COLO668 (cell line): ENCODE measurements around the gene ZCCHC3.

Source experiments
- DNase-seq: peaks from one replicate; lab custom pipeline; 2025; ENCODE audit not compliant: unreplicated experiment; lab: John Stamatoyannopoulos, UW

ZCCHC3 gene

DNA sequence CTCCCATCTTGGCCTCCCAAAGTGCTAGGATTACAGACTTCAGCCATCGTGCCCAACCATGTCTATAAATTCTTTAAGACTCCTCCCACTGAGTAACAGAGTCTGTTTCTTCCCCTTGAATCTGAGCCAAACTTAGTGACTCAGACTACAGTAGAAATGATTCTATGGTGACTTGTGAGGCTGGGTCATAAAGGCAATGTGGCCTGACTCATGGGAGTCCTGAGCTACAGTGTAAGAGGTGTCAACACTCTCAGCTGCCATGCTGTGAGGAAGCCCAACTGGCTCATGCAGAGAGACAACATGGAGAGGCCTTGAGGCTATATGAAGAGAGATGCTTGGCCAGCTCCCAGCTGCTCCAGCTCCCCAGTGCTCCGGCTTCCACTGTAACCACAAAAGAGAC is 44.3 kb downstream of the ZCCHC3 start:
- DNase-seq: no peak

DNA sequence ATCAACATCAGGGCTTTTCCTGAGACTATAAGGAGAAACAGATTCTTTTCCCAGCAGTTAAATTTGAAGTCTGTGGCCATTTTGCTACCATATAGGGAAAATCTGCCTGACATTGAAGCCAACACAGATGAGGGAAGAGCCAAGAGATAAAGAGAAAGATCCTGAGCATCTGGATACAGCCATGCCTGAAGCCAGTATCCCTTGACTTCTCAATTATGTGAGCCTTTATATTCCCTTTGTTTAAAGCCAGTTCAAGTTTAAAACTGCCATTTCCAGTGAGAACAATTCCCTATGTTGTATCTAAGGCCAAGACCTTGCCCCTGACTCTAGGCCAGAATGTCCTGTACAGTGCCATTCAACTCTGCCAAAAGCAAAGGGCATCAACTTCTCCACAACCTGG is 45.7 kb downstream of the ZCCHC3 start:
- DNase-seq: no peak

DNA sequence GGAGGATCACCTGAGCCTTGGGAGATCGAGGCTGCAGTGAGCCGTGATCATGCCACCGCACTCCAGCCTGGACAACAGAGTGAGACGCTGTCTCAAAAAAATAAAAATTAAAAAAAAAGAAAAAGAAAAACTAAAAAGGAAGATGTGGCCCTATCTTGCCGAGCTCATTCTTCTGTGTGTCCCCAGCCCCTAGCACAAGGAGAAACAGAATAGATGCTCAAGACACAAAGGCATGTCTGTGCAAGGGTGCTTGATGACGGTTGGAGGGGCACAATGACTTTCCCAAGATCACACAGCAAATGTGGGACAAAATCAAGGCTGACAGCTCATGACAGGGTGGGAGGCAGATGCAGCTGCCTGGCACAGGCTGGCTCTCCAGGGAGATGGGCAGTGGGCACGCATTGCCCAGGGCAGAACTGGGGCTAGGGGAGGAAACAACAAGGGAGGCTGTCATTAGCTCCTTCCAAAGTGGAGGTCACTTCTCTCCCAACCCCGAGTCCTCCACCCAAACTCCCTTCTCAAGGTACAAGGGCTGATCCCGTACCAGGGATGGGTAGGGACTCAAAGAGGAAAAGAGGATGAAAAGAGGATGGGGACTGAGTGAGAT is 48.8 kb downstream of the ZCCHC3 start:
- DNase-seq: no peak

DNA sequence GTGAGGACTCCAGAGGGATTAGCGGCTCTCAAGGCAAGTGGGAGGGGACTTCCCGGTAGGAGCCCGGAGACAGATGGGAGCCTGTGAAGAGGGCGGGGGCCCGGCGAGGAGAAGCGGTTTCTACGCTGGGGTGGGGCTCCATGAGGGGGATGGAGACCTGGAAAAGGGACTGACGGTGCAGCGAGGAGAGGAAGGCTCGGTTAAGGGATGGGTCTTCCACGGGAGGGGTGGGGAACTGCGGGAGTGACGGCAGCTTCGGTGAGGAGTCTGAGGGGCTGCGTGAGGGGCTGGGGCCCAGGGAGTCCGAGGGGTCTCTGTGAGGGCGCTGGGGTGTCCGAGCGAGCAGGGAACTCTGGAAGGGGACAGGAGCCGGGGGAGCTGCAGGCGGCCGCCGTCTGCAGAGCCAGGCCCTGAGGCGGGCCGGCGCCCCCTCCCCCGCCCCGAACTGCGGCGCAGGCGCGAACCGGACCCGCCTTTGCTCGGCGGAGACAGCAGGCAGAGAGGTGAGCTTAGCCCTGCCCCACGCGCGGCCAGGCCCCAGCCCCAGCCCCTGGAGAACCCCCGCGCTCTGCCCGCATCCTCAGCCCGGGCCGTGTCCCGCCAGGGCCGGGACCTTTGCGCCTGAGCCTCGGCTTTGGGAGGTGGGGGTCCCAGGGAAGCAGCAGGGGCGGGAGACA is 49.4 kb downstream of the ZCCHC3 start, which contains the start of gene NRSN2:
Gene NRSN2 (plus strand): TSS at position 472 of the 677 bp plus-strand sequence. CDS start 2,533 bp downstream, outside the sequence.
- DNase-seq: peak; percentile 79

DNA sequence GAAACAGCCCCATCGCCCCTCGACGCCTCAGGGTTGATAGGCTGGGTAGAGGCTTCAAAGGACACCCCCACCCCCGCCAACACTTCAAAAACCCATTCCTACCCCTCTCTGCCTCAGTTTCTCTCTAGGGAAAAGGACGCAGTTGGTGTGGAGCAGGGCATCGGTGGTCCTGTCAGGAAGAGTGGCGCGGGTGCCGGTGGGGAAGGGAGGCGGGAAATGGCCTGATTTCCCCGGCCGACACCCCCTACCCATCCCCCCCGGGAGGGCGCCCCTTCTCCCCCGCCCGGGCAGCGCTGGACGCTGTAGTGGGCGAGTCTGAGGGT is 49.9 kb downstream of the ZCCHC3 start:
- DNase-seq: no peak

DNA sequence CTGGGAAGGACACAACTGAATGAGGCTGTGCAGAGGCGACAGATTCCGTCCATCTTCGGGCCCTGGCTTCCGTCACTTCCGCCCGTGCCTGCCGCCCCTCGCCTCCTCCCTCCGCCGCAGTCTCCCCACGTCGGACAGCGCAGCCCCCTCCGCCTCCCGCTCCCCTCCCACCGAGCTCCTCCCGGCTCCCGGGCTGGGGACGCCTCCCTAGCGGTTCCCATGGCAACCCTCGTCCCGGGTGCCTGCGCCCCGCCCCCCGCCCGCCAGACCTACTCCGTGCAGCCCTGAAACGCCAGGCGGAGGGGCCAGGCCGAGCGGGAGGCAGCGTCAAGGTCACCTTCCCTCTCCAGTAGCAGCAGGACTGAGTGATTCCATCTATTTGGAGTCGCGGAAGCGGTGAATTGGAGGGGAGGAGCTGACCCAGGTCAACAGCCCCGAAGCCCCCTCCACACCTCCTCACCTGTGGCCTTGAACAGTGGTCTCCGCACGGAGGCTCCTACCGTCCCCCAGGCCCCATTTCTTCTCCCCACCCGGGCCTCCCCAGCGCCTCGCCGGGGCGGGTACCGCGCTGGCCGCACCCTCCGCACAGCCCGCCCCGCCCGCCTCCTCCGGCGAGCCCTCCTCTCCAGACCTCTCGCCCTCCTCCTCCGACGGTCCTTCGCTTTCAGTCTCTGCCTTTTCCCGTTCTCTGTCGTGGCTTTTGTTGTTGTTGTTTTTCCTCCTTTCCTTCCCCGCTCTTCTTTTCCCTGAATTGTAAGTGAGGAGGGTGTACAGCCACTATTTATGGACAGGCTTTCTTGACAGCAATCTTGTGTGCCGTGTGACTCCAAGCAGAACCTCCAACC is 50.5 kb downstream of the ZCCHC3 start:
- peak; percentile 94 for DNase-seq

DNA sequence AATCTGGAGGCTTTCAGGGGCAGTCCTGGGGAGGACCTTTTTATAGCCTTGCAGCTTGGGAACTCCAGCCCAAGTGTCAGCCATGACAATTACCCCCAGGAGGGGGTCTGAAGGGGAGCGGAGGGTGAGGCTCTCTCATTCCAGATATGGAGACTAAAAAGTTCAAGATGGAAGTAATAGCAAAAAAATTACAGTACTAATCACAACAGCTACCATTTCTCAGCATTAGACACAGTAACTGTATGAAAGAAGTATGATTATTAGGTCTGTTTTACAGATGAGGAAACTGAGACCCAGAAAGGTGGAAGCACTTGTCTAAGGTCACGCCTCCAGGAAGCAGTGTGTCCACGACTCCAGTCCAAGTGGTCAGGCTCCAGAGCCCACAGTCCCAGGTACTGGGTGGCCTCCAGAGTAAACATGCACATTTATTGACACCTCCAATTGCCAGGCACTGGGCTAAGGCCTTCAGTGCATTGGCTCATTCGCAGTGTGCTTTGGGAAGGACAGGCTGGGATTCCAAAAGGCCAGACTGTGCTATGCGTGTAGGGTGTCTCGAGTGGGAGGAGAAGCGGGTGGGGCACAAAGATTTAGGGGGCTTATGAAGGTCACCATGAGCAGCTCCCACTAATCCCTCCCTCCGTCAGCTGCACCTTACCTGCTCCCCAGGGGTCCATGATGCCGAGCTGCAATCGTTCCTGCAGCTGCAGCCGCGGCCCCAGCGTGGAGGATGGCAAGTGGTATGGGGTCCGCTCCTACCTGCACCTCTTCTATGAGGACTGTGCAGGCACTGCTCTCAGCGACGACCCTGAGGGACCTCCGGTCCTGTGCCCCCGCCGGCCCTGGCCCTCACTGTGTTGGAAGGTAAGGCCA is 51.8 kb downstream of the ZCCHC3 start:
- DNase-seq: no peak
